HEK293T (cell line): ENCODE results near the gene SLC1A4.

ENCODE experiments used
- ARNT ChIP-seq: fragments of 450-650 bp; IDR thresholded peaks from 2 replicates; pipeline ENCODE4 v1.6.1; 2017; ENCODE audit warnings: mild to moderate bottlenecking
- BHLHE40 ChIP-seq: fragments of 450-650 bp; IDR thresholded peaks from 2 replicates; pipeline ENCODE4 v1.6.1; 2016; ENCODE audit warnings: mild to moderate bottlenecking, moderate library complexity, borderline replicate concordance
- ELF4 ChIP-seq: fragments of 450-650 bp; IDR thresholded peaks from 2 replicates; pipeline ENCODE4 v1.6.1; 2017; ENCODE audit warnings: antibody characterized with exemption
- FOXK2 ChIP-seq: fragments of 450-650 bp; IDR thresholded peaks from 2 replicates; pipeline ENCODE4 v1.6.1; 2016; ENCODE audit warnings: mild to moderate bottlenecking
- HDGF ChIP-seq: fragments of 450-650 bp; IDR thresholded peaks from 2 replicates; pipeline ENCODE4 v1.6.1; 2017; ENCODE audit warnings: antibody characterized with exemption, borderline replicate concordance
- L3MBTL2 ChIP-seq: fragments of 450-650 bp; conservative IDR thresholded peaks from 2 replicates; pipeline ENCODE4 v1.6.1; 2016; ENCODE audit warnings: mild to moderate bottlenecking
- LEF1 ChIP-seq: fragments of 450-650 bp; IDR thresholded peaks from 2 replicates; pipeline ENCODE4 v1.6.1; 2017; ENCODE audit warnings: mild to moderate bottlenecking, borderline replicate concordance
- SP1 ChIP-seq: fragments of 450-650 bp; IDR thresholded peaks from 2 replicates; pipeline ENCODE4 v1.6.1; 2017
- SUZ12 ChIP-seq: fragments of 450-650 bp; IDR thresholded peaks from 2 replicates; pipeline ENCODE4 v1.6.1; 2016; ENCODE audit warnings: mild to moderate bottlenecking
- TARDBP ChIP-seq: fragments of 450-650 bp; IDR thresholded peaks from 2 replicates; pipeline ENCODE4 v1.6.1; 2016
- ZNF384 ChIP-seq: fragments of 450-650 bp; IDR thresholded peaks from 2 replicates; pipeline ENCODE4 v1.6.1; 2016

DNA sequence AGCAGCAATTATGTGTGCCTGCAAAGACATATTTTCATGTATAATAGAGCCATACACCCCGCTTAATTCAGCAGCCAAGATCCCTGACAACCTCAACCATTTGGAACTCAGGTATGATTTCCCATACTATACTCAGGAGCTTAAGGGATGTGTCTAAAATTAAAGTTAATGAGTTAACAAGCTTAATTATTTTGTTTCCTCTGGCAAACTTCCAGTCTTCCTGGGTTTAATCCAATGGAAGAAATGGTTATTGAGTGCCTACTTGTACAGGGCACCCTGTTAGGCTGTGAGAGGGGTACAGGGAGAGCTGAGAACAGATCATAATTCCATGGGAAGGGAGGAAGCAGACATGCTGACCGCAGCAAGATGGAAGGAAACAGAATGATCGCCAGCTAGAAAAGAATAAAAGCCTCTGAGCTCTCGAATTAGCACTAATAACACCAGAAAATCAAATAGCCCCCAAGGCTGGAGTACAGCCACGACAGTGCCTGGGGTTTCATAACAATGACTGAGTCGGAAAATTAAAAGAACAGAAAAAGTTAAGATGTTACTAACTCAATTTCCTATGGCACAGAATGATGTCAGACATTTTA is 46.2 kb downstream of the SLC1A4 start:
- TF ChIP-seq FOXK2, result no peak
- no peak for TF ChIP-seq ARNT
- TF ChIP-seq SP1, result no peak
- no peak for TF ChIP-seq L3MBTL2
- TF ChIP-seq BHLHE40, result no peak
- no peak for TF ChIP-seq ZNF384
- no peak for TF ChIP-seq TARDBP
- no peak for TF ChIP-seq SUZ12
- TF ChIP-seq ELF4, result no peak
- no peak for TF ChIP-seq LEF1
- TF ChIP-seq HDGF, result no peak
